ENCODE measurements around the gene GLS2.
"Not testable (repeated sequence)": the region's sequence is repeated elsewhere in the genome, so short reads cannot be mapped to it uniquely, and the experiment has no call there.

- TF ChIP-seq LEF1 (IDR thresholded peaks at IDR 0.05; ENCODE audit: borderline replicate concordance); CTBP1 (IDR thresholded peaks at IDR 0.05; ENCODE audit: borderline replicate concordance); FOXK2 (IDR thresholded peaks at IDR 0.05); ELF4 (IDR thresholded peaks at IDR 0.05); SP1 (IDR thresholded peaks at IDR 0.05); FOXM1 (IDR thresholded peaks at IDR 0.05; ENCODE audit: borderline replicate concordance); ARNT (IDR thresholded peaks at IDR 0.05); TARDBP (IDR thresholded peaks at IDR 0.05): not testable (repeated sequence)
These were observed 6.5 kb upstream of the GLS2 start for GRCh38 chr12:56494481-56494880.
